ENCODE data around the gene IPCEF1. TPM values are rescaled to one million over a fixed set of nuclear protein-coding genes. Genes with fewer than 3 reads are reported as not detected.
"Not testable (repeated sequence)": the region's sequence is repeated elsewhere in the genome, so short reads cannot be mapped to it uniquely, and the experiment has no call there.

The IPCEF1 gene
- total RNA-seq, 1 experiment from 2014 or later, result 0.57 TPM

DNA sequence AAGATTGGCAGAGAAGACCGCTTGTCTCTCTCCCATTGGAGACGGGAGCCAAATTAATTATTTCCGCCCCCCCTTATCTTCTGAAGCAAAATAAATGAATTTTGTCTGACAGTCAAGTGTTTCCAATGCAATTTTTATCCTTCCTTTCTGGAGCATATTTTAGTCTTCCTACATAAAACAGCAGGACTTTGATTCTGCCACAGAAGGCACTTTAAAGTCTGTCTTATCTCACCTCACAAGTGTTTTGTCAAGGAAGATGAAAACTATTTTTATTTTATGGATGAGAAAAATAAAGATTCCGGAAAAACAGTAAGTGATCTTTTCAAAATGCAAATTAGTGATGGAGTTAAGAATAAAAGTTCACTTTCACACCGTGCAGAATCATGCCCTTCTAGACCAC, 177.2 kb downstream of the IPCEF1 start:
- H3K27ac ChIP-seq, result no peak overlapping the region
- intact Hi-C loops (cut with micrococcal nuclease; ENCODE audit: unreplicated experiment), result no loop called here
- H3K4me1 ChIP-seq (replicated peaks; ENCODE audit: insufficient read depth), result no peaks in the 10 kb centered on the region
- no peak overlapping the region for H3K4me2 ChIP-seq
- TF ChIP-seq, protein P1, sequence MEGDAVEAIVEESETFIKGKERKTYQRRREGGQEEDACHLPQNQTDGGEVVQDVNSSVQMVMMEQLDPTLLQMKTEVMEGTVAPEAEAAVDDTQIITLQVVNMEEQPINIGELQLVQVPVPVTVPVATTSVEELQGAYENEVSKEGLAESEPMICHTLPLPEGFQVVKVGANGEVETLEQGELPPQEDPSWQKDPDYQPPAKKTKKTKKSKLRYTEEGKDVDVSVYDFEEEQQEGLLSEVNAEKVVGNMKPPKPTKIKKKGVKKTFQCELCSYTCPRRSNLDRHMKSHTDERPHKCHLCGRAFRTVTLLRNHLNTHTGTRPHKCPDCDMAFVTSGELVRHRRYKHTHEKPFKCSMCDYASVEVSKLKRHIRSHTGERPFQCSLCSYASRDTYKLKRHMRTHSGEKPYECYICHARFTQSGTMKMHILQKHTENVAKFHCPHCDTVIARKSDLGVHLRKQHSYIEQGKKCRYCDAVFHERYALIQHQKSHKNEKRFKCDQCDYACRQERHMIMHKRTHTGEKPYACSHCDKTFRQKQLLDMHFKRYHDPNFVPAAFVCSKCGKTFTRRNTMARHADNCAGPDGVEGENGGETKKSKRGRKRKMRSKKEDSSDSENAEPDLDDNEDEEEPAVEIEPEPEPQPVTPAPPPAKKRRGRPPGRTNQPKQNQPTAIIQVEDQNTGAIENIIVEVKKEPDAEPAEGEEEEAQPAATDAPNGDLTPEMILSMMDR (conservative IDR thresholded peaks at IDR 0.05), result no peak
- no peak for TF ChIP-seq EZH2 (IDR thresholded peaks at IDR 0.05; ENCODE audit: low read depth)
- no peaks in the 10 kb centered on the region for H3K27me3 ChIP-seq (ENCODE audit: insufficient read depth, low read depth)
- H3K36me3 ChIP-seq (ENCODE audit: low read depth), result no peaks in the 10 kb centered on the region
- H4K20me1 ChIP-seq (ENCODE audit: insufficient read depth), result no peaks in the 10 kb centered on the region
- no peak overlapping the region for H3K4me3 ChIP-seq
- no peaks in the 10 kb centered on the region for H3K79me2 ChIP-seq (ENCODE audit: low read depth)
- no peaks in the 10 kb centered on the region for H3K9me2 ChIP-seq (ENCODE audit: insufficient read depth)
- no peak for DNase-seq
- H2AFZ ChIP-seq, result no peak overlapping the region
- BruUV-seq (replicated peaks), result no TSS peak
- ChIA-PET CTCF (no interaction called here), POLR2A (ENCODE audit: unreplicated experiment) (no interaction called here)
- H3F3A ChIP-seq (ENCODE audit: insufficient read depth, low read depth), result no peaks in the 10 kb centered on the region
- H3K9me3 ChIP-seq (ENCODE audit: insufficient read depth, low read depth), result no peaks in the 10 kb centered on the region

DNA sequence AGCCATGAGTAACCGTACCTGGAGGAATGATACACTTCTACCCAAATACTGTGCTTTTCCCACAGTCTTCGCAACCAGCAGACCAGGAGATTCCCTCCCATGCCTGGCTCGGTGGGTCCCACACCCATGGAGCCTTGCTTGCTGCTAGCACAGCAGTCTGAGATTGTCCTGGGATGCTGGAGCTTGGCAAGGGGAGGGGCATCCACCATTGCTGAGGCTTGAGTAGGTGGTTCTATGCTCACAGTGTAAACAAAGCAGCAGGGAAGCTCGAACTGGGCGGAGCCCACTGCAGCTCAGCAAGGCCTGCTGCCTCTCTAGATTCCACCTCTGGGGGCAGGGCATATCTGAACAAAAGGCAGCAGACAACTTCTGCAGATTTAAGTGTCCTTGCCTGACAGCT, 184.2 kb downstream of the IPCEF1 start:
- H3K27ac ChIP-seq; intact Hi-C loops (cut with micrococcal nuclease; ENCODE audit: unreplicated experiment); H3F3A ChIP-seq (ENCODE audit: insufficient read depth, low read depth); H3K4me2 ChIP-seq; H3K9me3 ChIP-seq (ENCODE audit: insufficient read depth, low read depth); H3K4me3 ChIP-seq; H3K9me2 ChIP-seq (ENCODE audit: insufficient read depth); POLR2A ChIA-PET (ENCODE audit: unreplicated experiment); H3K27me3 ChIP-seq (ENCODE audit: insufficient read depth, low read depth); CTCF ChIA-PET; BruUV-seq (replicated peaks); H4K20me1 ChIP-seq (ENCODE audit: insufficient read depth); H2AFZ ChIP-seq; H3K36me3 ChIP-seq (ENCODE audit: low read depth); H3K4me1 ChIP-seq (replicated peaks; ENCODE audit: insufficient read depth); H3K79me2 ChIP-seq (ENCODE audit: low read depth): not testable (repeated sequence)
- DNase-seq, result peak in 1 of 2 experiments; percentile 17

DNA sequence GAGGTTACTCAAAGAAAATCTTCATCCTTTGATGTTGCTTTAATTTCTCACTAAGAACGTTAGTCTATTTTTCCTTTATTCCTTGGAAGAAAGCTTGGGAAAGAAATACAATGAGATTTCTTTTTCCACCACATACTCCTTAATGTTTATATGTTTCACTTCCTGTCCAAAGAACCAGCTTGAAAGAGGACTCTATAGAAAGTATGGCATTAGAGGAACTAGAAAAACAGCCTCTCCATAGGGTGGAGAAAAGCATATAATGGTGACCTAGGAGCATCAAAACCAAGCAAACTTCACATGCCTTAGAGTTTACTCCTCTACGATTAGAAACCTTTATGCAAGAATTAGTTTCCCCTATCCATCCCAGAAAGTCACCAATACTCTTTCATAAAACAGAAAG, 186.5 kb downstream of the IPCEF1 start:
- no TSS peak for BruUV-seq (replicated peaks)
- no peaks in the 10 kb centered on the region for H3K4me1 ChIP-seq (replicated peaks; ENCODE audit: insufficient read depth)
- no peaks in the 10 kb centered on the region for H3K27me3 ChIP-seq (ENCODE audit: insufficient read depth, low read depth)
- no peaks in the 10 kb centered on the region for H4K20me1 ChIP-seq (ENCODE audit: insufficient read depth)
- intact Hi-C loops (cut with micrococcal nuclease; ENCODE audit: unreplicated experiment), result no loop called here
- ChIA-PET POLR2A (ENCODE audit: unreplicated experiment) (no interaction called here), CTCF (interaction anchor here (0.5 kb wide), 1 partner anchor 200 kb away, joined by 3 read pairs; no protein-coding TSS in a partner anchor)
- no peak for TF ChIP-seq EZH2 (IDR thresholded peaks at IDR 0.05; ENCODE audit: low read depth)
- TF ChIP-seq, protein P1 (conservative IDR thresholded peaks at IDR 0.05), result no peak
- DNase-seq, result no peak
- H3K9me3 ChIP-seq (ENCODE audit: insufficient read depth, low read depth), result no peaks in the 10 kb centered on the region
- no peaks in the 10 kb centered on the region for H3F3A ChIP-seq (ENCODE audit: insufficient read depth, low read depth)
- H3K79me2 ChIP-seq (ENCODE audit: low read depth), result no peaks in the 10 kb centered on the region
- H3K36me3 ChIP-seq (ENCODE audit: low read depth), result no peaks in the 10 kb centered on the region
- H3K4me2 ChIP-seq, result no peak overlapping the region
- H3K9me2 ChIP-seq (ENCODE audit: insufficient read depth), result no peaks in the 10 kb centered on the region
- no peak overlapping the region for H3K4me3 ChIP-seq
- no peak overlapping the region for H3K27ac ChIP-seq
- no peak overlapping the region for H2AFZ ChIP-seq

DNA sequence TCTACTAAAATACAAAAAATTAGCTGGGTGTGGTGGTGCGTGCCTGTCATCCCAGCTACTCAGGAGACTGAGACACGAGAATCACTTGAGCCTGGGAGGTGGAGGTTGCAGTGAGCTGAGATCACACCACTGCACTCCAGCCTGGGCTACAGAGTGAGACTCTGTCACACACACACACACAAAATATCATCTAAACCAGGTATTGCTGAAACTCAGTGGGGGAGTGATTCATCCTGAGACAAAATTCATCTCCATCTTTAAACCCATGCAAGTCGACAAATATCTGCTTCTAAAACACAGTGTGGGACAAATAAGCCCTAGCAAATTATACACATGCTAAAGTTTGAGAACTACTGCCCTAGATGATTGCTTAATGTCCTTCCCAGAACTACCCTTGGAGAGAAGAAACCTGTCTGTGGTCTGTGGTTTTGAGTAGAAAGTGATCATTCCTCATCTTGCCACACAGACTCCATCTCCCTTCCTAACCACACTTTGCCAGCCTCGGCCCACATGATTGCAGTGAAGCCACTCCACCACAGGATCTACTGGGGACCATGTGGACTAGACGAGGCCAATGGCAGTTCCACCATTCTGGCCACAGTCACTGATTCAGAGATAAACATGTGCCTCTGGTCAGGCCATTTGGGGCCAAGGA, 187.3 kb downstream of the IPCEF1 start:
- DNase-seq, result no peak
- Histone ChIP-seq H3K4me1 (replicated peaks; ENCODE audit: insufficient read depth) (no peaks in the 10 kb centered on the region), H2AFZ (no peak overlapping the region), H3K27me3 (ENCODE audit: insufficient read depth, low read depth) (no peaks in the 10 kb centered on the region), H3F3A (ENCODE audit: insufficient read depth, low read depth) (no peaks in the 10 kb centered on the region), H4K20me1 (ENCODE audit: insufficient read depth) (no peaks in the 10 kb centered on the region), H3K4me2 (no peak overlapping the region), H3K79me2 (ENCODE audit: low read depth) (no peaks in the 10 kb centered on the region), H3K9me2 (ENCODE audit: insufficient read depth) (no peaks in the 10 kb centered on the region), H3K4me3 (no peak overlapping the region), H3K9me3 (ENCODE audit: insufficient read depth, low read depth) (no peaks in the 10 kb centered on the region), H3K27ac (no peak overlapping the region), H3K36me3 (ENCODE audit: low read depth) (no peaks in the 10 kb centered on the region)
- ChIA-PET POLR2A (ENCODE audit: unreplicated experiment) (no interaction called here), CTCF (no interaction called here)
- no TSS peak for BruUV-seq (replicated peaks)
- TF ChIP-seq EZH2 (IDR thresholded peaks at IDR 0.05; ENCODE audit: low read depth), result no peak
- TF ChIP-seq, protein P1 (conservative IDR thresholded peaks at IDR 0.05), result no peak
- intact Hi-C loops (cut with micrococcal nuclease; ENCODE audit: unreplicated experiment), result no loop called here
